ENCODE results near the gene LRRC71. TPM values are rescaled to one million over a fixed set of nuclear protein-coding genes. Genes with fewer than 3 reads are reported as not detected.

The LRRC71 gene
- total and polyA plus RNA-seq, 2 of the 8 experiments (the other 6 are each of a cell fraction or from before 2014, with no cell fraction given): 0.05 TPM; not detected in 1

DNA sequence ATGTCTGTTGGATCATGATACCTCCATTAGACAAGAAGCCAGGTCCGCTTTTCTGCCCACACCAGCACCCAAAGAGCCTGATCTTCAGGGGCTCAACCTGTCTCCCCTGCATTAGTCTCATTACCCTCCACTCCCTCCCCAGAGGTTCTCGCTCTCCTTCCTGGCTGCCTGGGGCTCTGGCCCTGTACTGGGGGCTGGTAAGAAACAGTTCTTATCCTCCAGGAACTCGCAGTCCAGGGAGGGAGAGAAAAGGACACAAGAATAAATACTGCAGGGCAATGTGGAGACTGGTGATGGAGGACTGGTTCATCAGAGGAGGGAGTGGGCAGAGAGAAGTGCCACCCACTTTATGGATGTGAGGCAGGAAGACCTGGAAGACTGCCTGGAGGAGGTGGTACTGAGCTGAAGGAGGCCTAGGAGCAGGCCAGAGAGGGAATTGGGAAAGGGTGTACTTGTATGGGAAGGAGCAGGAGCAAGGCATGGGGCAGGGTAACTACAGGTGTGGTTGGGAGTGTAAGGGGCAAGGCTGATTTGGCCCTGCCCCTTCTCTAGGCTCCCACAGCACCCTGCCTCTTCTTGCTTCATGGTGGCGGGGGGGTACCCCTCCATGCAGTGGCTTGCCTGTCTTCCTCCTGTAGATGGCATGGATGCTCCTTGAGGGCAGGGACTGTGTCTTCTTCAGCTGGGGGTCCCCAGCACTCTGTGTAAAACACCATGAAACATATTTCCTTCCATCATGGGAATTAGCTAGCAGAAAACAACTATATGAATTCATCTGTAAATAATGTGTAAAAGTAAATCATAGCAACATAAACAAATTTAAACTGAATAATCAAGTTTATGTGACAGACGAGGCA, 5.0 kb downstream of the LRRC71 start:
- Histone ChIP-seq H3K27ac (ENCODE audit: low read depth, low read length) (no peak overlapping the region), H4K91ac (replicated peaks; ENCODE audit: insufficient read length, low read length) (no peak overlapping the region), H4K5ac (ENCODE audit: insufficient read length, low read depth, low read length) (no peak overlapping the region), H2BK15ac (ENCODE audit: low read length) (peak overlapping the region; percentile 81; the same call in 1 of the 2 replicates), H3K4ac (replicated peaks; ENCODE audit: insufficient read length, low read depth, low read length) (no peak overlapping the region), H2BK5ac (ENCODE audit: low read depth, low read length) (0 out of 2 replicates have a peak overlapping the region, but pooled peaks have one; percentile 16), H3K4me2 (ENCODE audit: insufficient read depth in 1 of 2, low read depth in 2 of 2, low read length in 2 of 2) (peak overlapping the region; percentile 94 to 98; a peak in 2 of 4 replicates), H3K27me3 (replicated peaks in 1 of 4; ENCODE audit: control insufficient read depth in 3 of 4, extremely low read depth in 1 of 4, insufficient read depth in 3 of 4, low read length in 3 of 4) (peaks cover 71 to 92% (median 88%) of the 10 kb centered on the region in 4 experiments), H2BK20ac (ENCODE audit: low read length) (peak overlapping the region; percentile 61; the same call in 1 of the 2 replicates), H3K56ac (replicated peaks; ENCODE audit: insufficient read length, low read depth, low read length) (no peak overlapping the region), H3K79me1 (ENCODE audit: low read depth, low read length) (no peaks in the 10 kb centered on the region), H4K20me1 (replicated peaks in 1 of 2; ENCODE audit: control insufficient read depth in 1 of 2, insufficient read depth in 2 of 2, low read length in 2 of 2) (peaks cover 4 to 19% of the 10 kb centered on the region in 2 experiments), H3K4me3 (ENCODE audit: extremely low read depth in 1 of 4, insufficient read depth in 2 of 4, low read depth in 3 of 4, low read length in 4 of 4) (no peak overlapping the region), H3K36me3 (ENCODE audit: control insufficient read depth in 2 of 4, insufficient read depth in 4 of 4, low read length in 3 of 4) (no peaks in the 10 kb centered on the region), H3K79me2 (ENCODE audit: control insufficient read depth in 1 of 2, insufficient read depth in 2 of 2, low read length in 2 of 2) (no peaks in the 10 kb centered on the region), H3K14ac (ENCODE audit: insufficient read length) (no peak overlapping the region), H2AK5ac (ENCODE audit: low read depth, low read length) (no peak overlapping the region; the same call in 1 of the 2 replicates), H2BK120ac (replicated peaks; ENCODE audit: low read depth, low read length) (no peak overlapping the region), H3K23me2 (ENCODE audit: low read depth, low read length) (peaks cover 9% of the 10 kb centered on the region; the same call in 1 of the 2 replicates), H3K23ac (ENCODE audit: insufficient read length) (no peak overlapping the region), H3K4me1 (replicated peaks in 1 of 4; ENCODE audit: control insufficient read depth in 3 of 4, insufficient read depth in 4 of 4, low read length in 3 of 4) (peaks cover 3 to 23% (median 10%) of the 10 kb centered on the region in 4 experiments; a peak in 6 of 7 replicates), H3K18ac (ENCODE audit: extremely low read depth, low read length) (no peak overlapping the region), H3K9me3 (ENCODE audit: insufficient read depth in 2 of 2, low read depth in 1 of 2, low read length in 1 of 2) (no peaks in the 10 kb centered on the region), H2AFZ (ENCODE audit: low read length) (no peak overlapping the region), H4K8ac (ENCODE audit: extremely low read depth, insufficient read depth, low read length) (no peak overlapping the region), H3K9ac (replicated peaks in 1 of 4; ENCODE audit: extremely low read depth in 1 of 4, low read depth in 3 of 4, low read length in 3 of 4) (no peak overlapping the region), H2BK12ac (ENCODE audit: low read depth, low read length) (no peak overlapping the region)
- 62% methylated on average over 5 of the region's 5 CpGs; no CpG with 5 or more reads in 1 of the 2 experiments for WGBS, 2 experiments (ENCODE audit: extremely low coverage in 1 of 2, insufficient coverage in 1 of 2, insufficient read length in 1 of 2, insufficient replicate concordance in 2 of 2, low coverage in 1 of 2, low lambda C conversion rate in 2 of 2, missing lambda C conversion rate in 1 of 2)
- DNase-seq (ENCODE audit: low read depth in 1 of 2, low spot score in 2 of 2) (no peak), FAIRE-seq (no peak)
- ChIA-PET POLR2A (ENCODE audit: partially characterized antibody) (interaction anchor here (0.8 to 3.0 kb wide), 6 partner anchors 11 to 217 kb away, joined by 3 to 10 read pairs (median 6); no protein-coding TSS in a partner anchor), CTCF (ENCODE audit: partially characterized antibody) (interaction anchor here (0.8 to 11.8 kb wide), 19 partner anchors 9 to 301 kb away, joined by 3 to 287 read pairs (median 4); partner anchors contain the start of genes INSRR, NTRK1 and PEAR1)
- TF ChIP-seq GABPA (IDR thresholded peaks at IDR 0.05; ENCODE audit: borderline replicate concordance, insufficient read depth, low read length): no peak
- no peak for TF ChIP-seq SP2 (IDR thresholded peaks at IDR 0.05; ENCODE audit: low read length)
- peak; percentile 42 for TF ChIP-seq RNF2 (IDR thresholded peaks at IDR 0.05; ENCODE audit: borderline replicate concordance, low read depth, low read length, missing control alignments, poor library complexity, severe bottlenecking)
